Measurements from ENCODE around the gene TMEM131.

DNA sequence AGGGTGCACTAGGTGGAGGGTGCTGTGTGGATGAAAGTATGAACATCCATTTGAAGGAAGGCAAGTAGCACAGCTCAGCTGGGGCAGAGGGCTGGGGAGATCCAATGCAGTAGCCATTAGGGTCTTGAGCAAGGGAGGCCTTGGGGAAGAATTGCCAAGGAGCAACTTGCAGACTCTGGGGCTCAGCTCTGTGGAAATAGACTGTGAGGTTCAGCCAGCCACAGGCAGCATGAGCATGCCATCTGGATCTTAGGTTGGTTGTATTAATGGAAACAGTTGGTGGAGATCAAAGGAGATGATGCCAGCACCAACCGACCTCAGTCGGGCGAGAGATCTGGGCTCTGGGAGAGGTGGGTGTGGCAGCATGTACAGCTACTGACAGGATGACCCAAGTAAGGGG, 276.8 kb downstream of the TMEM131 start:
- TF ChIP-seq, protein P1, sequence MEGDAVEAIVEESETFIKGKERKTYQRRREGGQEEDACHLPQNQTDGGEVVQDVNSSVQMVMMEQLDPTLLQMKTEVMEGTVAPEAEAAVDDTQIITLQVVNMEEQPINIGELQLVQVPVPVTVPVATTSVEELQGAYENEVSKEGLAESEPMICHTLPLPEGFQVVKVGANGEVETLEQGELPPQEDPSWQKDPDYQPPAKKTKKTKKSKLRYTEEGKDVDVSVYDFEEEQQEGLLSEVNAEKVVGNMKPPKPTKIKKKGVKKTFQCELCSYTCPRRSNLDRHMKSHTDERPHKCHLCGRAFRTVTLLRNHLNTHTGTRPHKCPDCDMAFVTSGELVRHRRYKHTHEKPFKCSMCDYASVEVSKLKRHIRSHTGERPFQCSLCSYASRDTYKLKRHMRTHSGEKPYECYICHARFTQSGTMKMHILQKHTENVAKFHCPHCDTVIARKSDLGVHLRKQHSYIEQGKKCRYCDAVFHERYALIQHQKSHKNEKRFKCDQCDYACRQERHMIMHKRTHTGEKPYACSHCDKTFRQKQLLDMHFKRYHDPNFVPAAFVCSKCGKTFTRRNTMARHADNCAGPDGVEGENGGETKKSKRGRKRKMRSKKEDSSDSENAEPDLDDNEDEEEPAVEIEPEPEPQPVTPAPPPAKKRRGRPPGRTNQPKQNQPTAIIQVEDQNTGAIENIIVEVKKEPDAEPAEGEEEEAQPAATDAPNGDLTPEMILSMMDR (IDR thresholded peaks at IDR 0.05) = no peak
- no peak for TF ChIP-seq POLR2A (IDR thresholded peaks at IDR 0.05)

Data from testis (tissue), 2 donors.